Stimulated activated naive CD8-positive, alpha-beta T cell treated with anti-CD3 and anti-CD28 coated beads, Interleukin-15, amount 100 ng/mL, for 72 hours (primary cell): ENCODE data around the gene SH3GLB1.

Experiments used
- ATAC-seq: fragments of 150-1000 bp; cut with Tn5 transposase; 2 replicates; pipeline ENCODE4 v1.10.0; 2021; ENCODE audit warnings: mild to moderate bottlenecking, moderate library complexity
- DNase-seq, 2 donors: peaks; one replicate each; pipeline ENCODE4 v3.0.0; 2021 to 2022
- H3K27ac Mint-ChIP-seq, 2 donors: one replicate each; pipeline ENCODE4 v1.8.0; 2022; ENCODE audit warnings: mild to moderate bottlenecking in 2 of 2, mixed read lengths in 2 of 2, moderate library complexity in 2 of 2
- H3K27me3 Mint-ChIP-seq: one replicate; pipeline ENCODE4 v1.8.0; 2022; ENCODE audit warnings: mixed read lengths
- H3K4me1 Mint-ChIP-seq: one replicate; pipeline ENCODE4 v1.8.0; 2022; ENCODE audit warnings: mild to moderate bottlenecking, mixed read lengths
- H3K4me3 Mint-ChIP-seq, 2 donors: one replicate each; pipeline ENCODE4 v1.8.0; 2022; ENCODE audit warnings: mild to moderate bottlenecking in 2 of 2, mixed read lengths in 2 of 2, moderate library complexity in 1 of 2
- H3K9me3 Mint-ChIP-seq, 2 donors: one replicate each; pipeline ENCODE4 v1.8.0; 2022; ENCODE audit warnings: mixed read lengths in 2 of 2

SH3GLB1 gene

GRCh38 chr1:86754265-86754974 lies 50.0 kb downstream of the SH3GLB1 start:
- ATAC-seq = no peak
- Mint-ChIP-seq H3K27me3 (peaks cover 34% of the 10 kb centered on the region), H3K9me3 (no peaks in the 10 kb centered on the region), H3K27ac (no peak overlapping the region), H3K4me1 (no peaks in the 10 kb centered on the region), H3K4me3 (no peak overlapping the region)
- no peak for DNase-seq

DNA sequence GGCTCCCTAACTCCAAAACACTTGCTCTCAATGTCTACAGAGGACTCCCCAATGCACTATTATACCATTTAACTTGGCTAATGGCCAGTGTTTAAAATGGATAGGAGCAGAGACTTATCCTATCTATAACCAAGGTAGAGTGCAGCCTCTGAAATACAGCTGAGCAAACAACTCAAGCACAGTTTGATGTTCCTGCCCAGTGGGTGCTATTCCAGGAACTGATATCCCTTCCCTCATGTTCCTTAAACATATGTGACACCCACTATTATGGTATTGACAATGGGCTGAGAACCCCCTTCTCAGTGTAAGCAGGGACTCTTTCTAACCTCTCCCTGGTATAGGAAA lies 51.7 kb downstream of the SH3GLB1 start:
- ATAC-seq = no peak
- no peak overlapping the region for H3K4me3 Mint-ChIP-seq

GRCh38 chr1:86757272-86757984 lies 53.1 kb downstream of the SH3GLB1 start:
- ATAC-seq = no peak
- Mint-ChIP-seq H3K4me3 (no peak overlapping the region), H3K9me3 (peaks cover 0 to 5% of the 10 kb centered on the region in 2 donors), H3K27ac (no peak overlapping the region), H3K4me1 (no peaks in the 10 kb centered on the region), H3K27me3 (peaks cover 45% of the 10 kb centered on the region)
- no peak for DNase-seq

More for the DNA sequence above, 51.7 kb downstream of the SH3GLB1 start:
- H3K9me3 Mint-ChIP-seq = peaks cover 0 to 5% of the 10 kb centered on the region in 2 donors
- no peak for DNase-seq
- H3K27me3 Mint-ChIP-seq = peaks cover 34% of the 10 kb centered on the region
- H3K27ac Mint-ChIP-seq = no peak overlapping the region
- H3K4me1 Mint-ChIP-seq = no peaks in the 10 kb centered on the region

DNA sequence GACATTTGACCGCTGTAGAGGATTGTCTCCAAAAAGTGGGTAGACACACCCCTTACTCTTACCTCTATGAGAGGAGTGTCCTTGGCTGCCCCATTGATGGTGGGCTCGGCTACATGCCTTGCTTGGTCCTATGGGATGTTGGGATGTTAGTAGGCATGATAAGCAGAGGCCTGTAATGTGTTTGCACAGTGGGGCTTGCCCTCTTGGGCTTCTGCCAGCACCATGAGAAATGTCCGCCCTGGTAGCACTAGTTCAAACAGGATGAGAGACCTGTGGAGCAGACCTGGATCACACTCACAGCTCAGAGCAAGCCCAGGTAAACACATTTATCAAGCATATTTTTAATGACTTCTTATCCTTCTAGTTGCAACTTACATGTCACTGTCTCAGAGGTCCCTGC lies 54.2 kb downstream of the SH3GLB1 start:
- ATAC-seq (no peak), DNase-seq (no peak)
- peaks cover 0 to 5% of the 10 kb centered on the region in 2 donors for H3K9me3 Mint-ChIP-seq
- no peaks in the 10 kb centered on the region for H3K4me1 Mint-ChIP-seq
- H3K27me3 Mint-ChIP-seq = peaks cover 49% of the 10 kb centered on the region
- no peak overlapping the region for H3K27ac Mint-ChIP-seq
- H3K4me3 Mint-ChIP-seq = no peak overlapping the region

- Mint-ChIP-seq H3K9me3 (peaks cover 0 to 5% of the 10 kb centered on the region in 2 donors), H3K27ac (no peak overlapping the region), H3K27me3 (peaks cover 37% of the 10 kb centered on the region), H3K4me3 (no peak overlapping the region), H3K4me1 (no peaks in the 10 kb centered on the region)
- no peak for DNase-seq
- ATAC-seq = no peak
Measured at GRCh38 chr1:86760199-86760598, 55.8 kb downstream of the SH3GLB1 start.

DNA sequence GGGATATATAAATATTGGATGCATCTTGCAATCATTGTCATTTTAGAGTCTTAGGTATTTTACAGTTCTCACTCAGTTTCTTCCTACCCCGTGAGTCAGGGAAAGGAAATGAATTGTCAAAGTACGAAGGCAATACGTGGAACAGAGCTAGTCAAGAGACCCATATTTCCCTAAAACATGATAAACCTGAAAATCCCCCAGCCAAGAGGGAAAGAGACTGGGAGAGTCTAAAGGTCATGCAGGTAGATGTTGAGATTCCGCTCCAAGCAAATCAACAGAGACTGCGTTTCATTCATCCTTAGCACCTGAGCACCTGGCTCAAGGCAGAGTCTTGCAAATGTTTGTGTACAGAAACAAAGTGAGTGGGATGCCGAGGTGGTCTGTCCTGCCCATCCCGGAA lies 58.0 kb downstream of the SH3GLB1 start:
- Mint-ChIP-seq H3K4me1 (no peaks in the 10 kb centered on the region), H3K9me3 (peaks cover 7% of the 10 kb centered on the region in 2 donors), H3K27me3 (peaks cover 20% of the 10 kb centered on the region), H3K4me3 (no peak overlapping the region), H3K27ac (no peak overlapping the region)
- ATAC-seq = no peak
- no peak for DNase-seq

DNA sequence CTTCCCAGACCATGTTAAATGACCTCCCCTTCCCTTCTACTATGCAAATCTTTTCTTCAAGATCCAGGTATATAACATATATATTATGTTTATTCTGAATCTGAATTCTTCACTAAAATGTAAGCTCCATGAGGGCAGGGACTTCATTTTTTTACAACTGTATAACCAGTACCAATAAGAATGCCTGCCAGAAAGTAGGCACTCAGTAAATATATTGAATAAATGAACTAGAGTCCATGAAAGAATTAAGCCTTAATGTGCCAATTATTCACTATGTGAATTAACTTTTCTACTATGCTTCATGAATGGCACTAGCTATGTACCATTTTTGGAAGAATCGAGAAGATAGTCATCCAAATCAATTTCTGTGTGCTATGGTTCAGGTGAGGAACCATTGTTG lies 60.1 kb downstream of the SH3GLB1 start:
- Mint-ChIP-seq H3K4me1 (no peaks in the 10 kb centered on the region), H3K27me3 (peaks cover 20% of the 10 kb centered on the region), H3K27ac (no peak overlapping the region), H3K4me3 (no peak overlapping the region), H3K9me3 (peaks cover 9 to 23% of the 10 kb centered on the region in 2 donors)
- DNase-seq (no peak), ATAC-seq (no peak)

DNA sequence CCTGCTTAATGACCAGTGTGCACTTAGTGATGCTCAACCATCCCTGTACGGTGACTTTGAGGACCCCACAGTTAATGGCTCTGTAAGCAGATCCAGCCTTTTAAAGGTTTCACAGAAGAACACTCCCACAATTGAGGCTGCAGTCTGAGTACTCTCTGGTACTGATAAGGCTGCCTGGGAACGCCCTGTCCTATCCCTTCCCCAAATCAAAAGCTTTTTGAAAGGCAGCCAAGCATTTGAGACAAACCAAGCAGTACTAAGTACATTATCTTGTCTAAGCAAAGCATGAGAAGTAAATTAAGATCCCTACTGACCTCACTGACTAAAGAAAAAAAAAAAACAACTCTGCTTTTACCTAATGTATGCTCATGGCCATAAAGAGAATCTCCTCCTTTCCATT lies 60.7 kb downstream of the SH3GLB1 start:
- ATAC-seq (no peak), DNase-seq (no peak)
- no peak overlapping the region for H3K4me3 Mint-ChIP-seq
- H3K4me1 Mint-ChIP-seq = no peaks in the 10 kb centered on the region
- H3K9me3 Mint-ChIP-seq = peaks cover 6 to 23% of the 10 kb centered on the region in 2 donors
- no peak overlapping the region for H3K27ac Mint-ChIP-seq
- peaks cover 20% of the 10 kb centered on the region for H3K27me3 Mint-ChIP-seq

DNA sequence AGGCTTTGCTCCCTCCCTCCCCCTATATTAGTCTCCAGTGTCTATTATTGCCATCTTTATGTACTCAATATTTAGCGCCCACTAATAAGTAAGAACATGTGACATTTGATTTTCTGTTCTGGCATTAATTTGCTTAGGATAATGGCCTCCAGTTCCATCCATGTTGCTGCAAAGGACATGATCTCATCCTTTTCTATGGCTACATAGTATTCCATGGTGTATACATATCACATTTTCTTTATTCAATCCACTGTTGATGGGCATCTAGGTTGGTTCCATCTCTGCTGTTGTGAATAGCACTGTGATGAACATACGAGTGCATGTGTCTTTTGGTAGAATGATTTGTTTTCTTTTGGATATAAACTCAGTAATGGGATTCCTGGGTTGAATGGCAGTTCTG lies 61.3 kb downstream of the SH3GLB1 start:
- Mint-ChIP-seq H3K27me3 (peaks cover 20% of the 10 kb centered on the region), H3K9me3 (peaks cover 4 to 23% of the 10 kb centered on the region in 2 donors), H3K4me1 (no peaks in the 10 kb centered on the region), H3K27ac (no peak overlapping the region), H3K4me3 (no peak overlapping the region)
- no peak for ATAC-seq
- no peak for DNase-seq

GRCh38 chr1:86768554-86768953 lies 64.2 kb downstream of the SH3GLB1 start:
- DNase-seq (no peak), ATAC-seq (no peak)
- H3K4me3 Mint-ChIP-seq = no peak overlapping the region
- no peaks in the 10 kb centered on the region for H3K27me3 Mint-ChIP-seq
- H3K27ac Mint-ChIP-seq = no peak overlapping the region
- peaks cover 5% of the 10 kb centered on the region for H3K4me1 Mint-ChIP-seq
- peaks cover 4 to 23% of the 10 kb centered on the region in 2 donors for H3K9me3 Mint-ChIP-seq

DNA sequence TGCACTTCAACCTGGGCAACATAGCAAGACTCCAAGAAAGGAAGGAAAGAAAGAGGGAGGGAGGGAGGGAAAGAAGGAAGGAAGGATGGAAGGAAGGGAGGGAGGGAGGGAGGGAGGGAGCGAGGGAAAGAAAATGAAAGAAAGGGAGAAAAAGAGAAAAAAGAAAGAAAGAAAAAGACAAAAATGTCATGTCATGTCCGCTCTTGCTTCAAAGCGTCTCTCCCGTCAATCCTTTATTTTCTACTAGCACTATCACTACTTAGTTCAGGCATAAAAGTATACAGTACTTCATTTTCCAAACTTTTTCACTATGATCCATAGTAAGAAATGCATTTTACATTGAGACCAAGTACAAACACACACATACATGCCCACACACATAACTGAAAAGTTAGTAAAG lies 64.7 kb downstream of the SH3GLB1 start:
- ATAC-seq = no peak
- no peak for DNase-seq
- Mint-ChIP-seq H3K9me3 (peaks cover 4 to 23% of the 10 kb centered on the region in 2 donors), H3K27ac (peak overlapping the region in 1 of 2 donors; percentile 86), H3K4me1 (peaks cover 10% of the 10 kb centered on the region), H3K4me3 (no peak overlapping the region), H3K27me3 (no peaks in the 10 kb centered on the region)

GRCh38 chr1:86773341-86774288 lies 69.2 kb downstream of the SH3GLB1 start:
- peak; percentile 15 for ATAC-seq
- no peak for DNase-seq
- peak overlapping the region; percentile 72 to 94 for H3K27ac Mint-ChIP-seq
- peaks cover 0 to 3% of the 10 kb centered on the region in 2 donors for H3K9me3 Mint-ChIP-seq
- peak overlapping the region; percentile 72 to 76 for H3K4me3 Mint-ChIP-seq
- H3K27me3 Mint-ChIP-seq = no peaks in the 10 kb centered on the region
- H3K4me1 Mint-ChIP-seq = peaks cover 19% of the 10 kb centered on the region

DNA sequence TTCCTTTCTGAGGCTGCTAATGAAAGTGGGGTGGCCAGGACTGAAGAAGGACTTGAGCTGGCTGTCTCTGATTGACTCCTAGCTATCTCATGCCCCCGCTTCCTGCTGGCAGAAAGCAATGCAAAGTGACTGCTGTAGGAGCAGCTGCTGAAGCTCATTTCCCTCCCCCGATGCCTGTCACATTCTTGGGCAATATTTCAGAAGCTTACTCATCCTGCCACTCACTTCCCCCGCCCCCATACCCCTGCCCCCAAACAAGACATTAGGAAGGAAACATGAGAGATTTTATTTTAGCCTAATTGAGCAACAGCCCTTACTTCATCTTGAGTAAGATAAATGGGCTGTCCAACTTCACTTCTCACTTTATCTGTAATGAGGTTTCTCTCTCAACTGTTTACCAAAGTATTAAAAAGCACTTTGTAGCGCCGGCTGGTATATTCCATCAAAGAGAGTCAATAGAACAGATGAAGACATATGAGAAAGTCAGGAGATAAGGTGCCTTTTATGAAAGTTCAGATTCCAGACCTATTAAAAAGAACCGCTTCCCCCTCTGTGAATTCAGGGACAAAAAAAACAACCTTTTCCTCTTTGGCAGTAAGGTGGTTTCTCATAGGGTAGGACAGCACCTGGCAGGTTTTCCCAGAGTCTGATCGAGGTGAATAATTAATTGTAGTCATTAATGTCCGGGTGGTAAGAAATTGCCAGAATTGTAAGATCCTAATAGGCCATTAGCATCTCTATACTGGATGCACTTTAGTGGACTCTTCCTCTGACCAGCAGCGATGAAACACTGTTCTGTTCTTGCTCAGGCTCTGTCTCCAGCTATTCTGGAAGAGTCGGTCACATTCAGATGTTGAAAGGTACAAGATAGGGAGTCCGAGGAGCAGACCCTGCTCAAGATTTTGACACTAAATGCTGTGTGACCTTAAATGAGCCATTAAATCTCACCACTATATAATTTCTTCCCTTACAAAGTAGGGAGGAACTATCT lies 70.2 kb downstream of the SH3GLB1 start:
- Mint-ChIP-seq H3K4me1 (peaks cover 19% of the 10 kb centered on the region), H3K27ac (peak overlapping the region; percentile 72 to 94), H3K4me3 (peak overlapping the region; percentile 72 to 76), H3K9me3 (no peaks in the 10 kb centered on the region), H3K27me3 (no peaks in the 10 kb centered on the region)
- ATAC-seq (peak; percentile 99), DNase-seq (peak; percentile 36 to 72)

- H3K4me3 Mint-ChIP-seq = no peak overlapping the region
- no peaks in the 10 kb centered on the region for H3K9me3 Mint-ChIP-seq
- H3K27me3 Mint-ChIP-seq = no peaks in the 10 kb centered on the region
- ATAC-seq = no peak
- peaks cover 19% of the 10 kb centered on the region for H3K4me1 Mint-ChIP-seq
- H3K27ac Mint-ChIP-seq = no peak overlapping the region
- no peak for DNase-seq
Measured at GRCh38 chr1:86775395-86775794, 71.0 kb downstream of the SH3GLB1 start.

DNA sequence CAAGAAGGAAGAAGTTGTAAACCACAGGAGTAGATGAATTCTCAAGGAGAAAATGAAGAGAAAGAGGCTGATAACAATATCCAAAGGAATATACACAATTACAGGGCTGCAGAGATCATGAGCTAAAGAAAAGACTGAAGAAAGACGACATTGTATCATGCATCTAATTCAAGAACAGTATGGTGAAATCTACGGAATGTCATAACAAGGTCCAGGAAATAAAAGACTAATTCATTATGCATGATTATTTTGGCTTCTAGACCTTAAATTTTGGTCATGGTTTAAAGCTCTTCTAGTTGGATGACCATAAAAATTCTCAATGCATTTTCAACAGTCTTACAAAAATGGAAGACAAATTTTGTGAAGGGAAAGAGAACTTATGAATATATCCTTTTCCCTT lies 71.7 kb downstream of the SH3GLB1 start:
- DNase-seq (no peak), ATAC-seq (no peak)
- H3K9me3 Mint-ChIP-seq = no peaks in the 10 kb centered on the region
- H3K4me1 Mint-ChIP-seq = peaks cover 19% of the 10 kb centered on the region
- no peak overlapping the region for H3K27ac Mint-ChIP-seq
- H3K4me3 Mint-ChIP-seq = no peak overlapping the region
- H3K27me3 Mint-ChIP-seq = no peaks in the 10 kb centered on the region
